Measurements from ENCODE around the gene AFP. TPM values are rescaled to one million over a fixed set of nuclear protein-coding genes. Genes with fewer than 3 reads are reported as not detected.
"Not testable (repeated sequence)": the region's sequence is repeated elsewhere in the genome, so short reads cannot be mapped to it uniquely, and the experiment has no call there.

The AFP gene
- 4.7 and 5.4 TPM in 2 replicates for polyA plus RNA-seq (2013)

- Histone ChIP-seq H3K4me2 (ENCODE audit: low read length) (no peak within 1 kb of the TSS), H2BK5ac (ENCODE audit: low read depth, low read length, poor library complexity) (no peak within 1 kb of the TSS), H3K79me2 (ENCODE audit: control insufficient read depth, insufficient read depth, low read length, poor library complexity) (no peaks in the 10 kb centered on the region), H4K8ac (ENCODE audit: low read depth, low read length) (no peak within 1 kb of the TSS), H4K12ac (ENCODE audit: low read depth, low read length) (no peak within 1 kb of the TSS), H3K27ac (ENCODE audit: low read depth, low read length) (no peak within 1 kb of the TSS), H2BK120ac (ENCODE audit: insufficient read depth, low read length, poor library complexity) (no peak within 1 kb of the TSS), H3K18ac (ENCODE audit: low read length) (no peak within 1 kb of the TSS), H4K91ac (ENCODE audit: low read depth, low read length) (no peak within 1 kb of the TSS), H2AK5ac (ENCODE audit: low read length) (no peak within 1 kb of the TSS), H3K4me3 (ENCODE audit: low read depth, low read length) (no peak within 1 kb of the TSS), H3K4ac (ENCODE audit: low read depth, low read length) (no peak within 1 kb of the TSS), H3K4me1 (ENCODE audit: control insufficient read depth in 1 of 2, insufficient read depth in 2 of 2, low read length in 2 of 2) (no peaks in the 10 kb centered on the region), H3K9me3 (ENCODE audit: insufficient read depth, low read depth, low read length) (no peaks in the 10 kb centered on the region), H3K14ac (ENCODE audit: low read length) (no peak within 1 kb of the TSS), H2BK12ac (ENCODE audit: low read length) (no peak within 1 kb of the TSS), H3K23ac (ENCODE audit: low read length) (no peak within 1 kb of the TSS), H3K36me3 (ENCODE audit: control insufficient read depth in 1 of 2, insufficient read depth in 2 of 2, low read length in 2 of 2) (no peaks in the 10 kb centered on the region), H3K9ac (ENCODE audit: low read length) (no peak within 1 kb of the TSS), H2AFZ (ENCODE audit: insufficient read depth, low read length, poor library complexity) (no peak within 1 kb of the TSS), H3K79me1 (ENCODE audit: low read length) (no peaks in the 10 kb centered on the region), H3K27me3 (ENCODE audit: insufficient read depth, low read length) (no peaks in the 10 kb centered on the region)
- DNase-seq = no peak
- WGBS (ENCODE audit: extremely low coverage, insufficient coverage, insufficient read length) = no CpG with 5 or more reads among the region's 1 CpG
Measured at GRCh38 chr4:73435984-73436383, at the start of gene AFP. Gene AFP, plus strand, starts transcription at chr4:73436221. Its CDS starts 42 bp downstream, at chr4:73436263.

DNA sequence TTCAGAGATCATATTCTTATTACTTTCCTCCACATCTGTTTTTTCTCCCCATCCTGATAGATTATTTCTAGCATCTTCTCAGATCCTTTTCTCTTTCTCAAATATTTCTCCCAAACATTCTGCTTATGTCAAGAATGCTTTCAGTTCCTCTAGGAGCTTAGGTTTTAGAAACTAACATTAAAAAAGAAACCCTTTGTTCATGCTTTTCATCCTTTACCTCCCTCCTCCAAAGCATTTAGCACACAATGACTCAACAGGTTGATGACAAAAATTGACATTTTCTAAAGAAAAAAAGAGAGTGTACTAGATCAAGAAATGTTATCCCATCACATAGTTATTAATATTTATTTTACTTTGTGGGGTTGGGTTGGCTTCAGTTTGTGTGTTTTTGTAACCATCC, 48.5 kb upstream of the AFP start:
- Histone ChIP-seq H3K4ac (ENCODE audit: low read depth, low read length) (no peak overlapping the region), H2AFZ (ENCODE audit: insufficient read depth, low read length, poor library complexity) (no peak overlapping the region)
- no peak for DNase-seq

GRCh38 chr4:73388887-73389286, 47.1 kb upstream of the AFP start:
- no peak overlapping the region for H4K91ac ChIP-seq (ENCODE audit: low read depth, low read length)
- no peak overlapping the region for H3K9ac ChIP-seq (ENCODE audit: low read length)
- no peak overlapping the region for H3K4me3 ChIP-seq (ENCODE audit: low read depth, low read length)
- H2BK5ac ChIP-seq (ENCODE audit: low read depth, low read length, poor library complexity) = no peak overlapping the region
- no peak overlapping the region for H2AK5ac ChIP-seq (ENCODE audit: low read length)
- H2AFZ ChIP-seq (ENCODE audit: insufficient read depth, low read length, poor library complexity) = no peak overlapping the region
- WGBS (ENCODE audit: extremely low coverage, insufficient coverage, insufficient read length) = no CpG with 5 or more reads among the region's 1 CpG
- H3K79me2 ChIP-seq (ENCODE audit: control insufficient read depth, insufficient read depth, low read length, poor library complexity) = no peaks in the 10 kb centered on the region
- H3K36me3 ChIP-seq (ENCODE audit: control insufficient read depth in 1 of 2, insufficient read depth in 2 of 2, low read length in 2 of 2) = no peaks in the 10 kb centered on the region
- no peak overlapping the region for H3K23ac ChIP-seq (ENCODE audit: low read length)
- H4K12ac ChIP-seq (ENCODE audit: low read depth, low read length) = no peak overlapping the region
- no peaks in the 10 kb centered on the region for H3K4me1 ChIP-seq (ENCODE audit: control insufficient read depth in 1 of 2, insufficient read depth in 2 of 2, low read length in 2 of 2)
- no peak overlapping the region for H3K14ac ChIP-seq (ENCODE audit: low read length)
- no peak overlapping the region for H2BK120ac ChIP-seq (ENCODE audit: insufficient read depth, low read length, poor library complexity)
- no peak overlapping the region for H4K8ac ChIP-seq (ENCODE audit: low read depth, low read length)
- H3K79me1 ChIP-seq (ENCODE audit: low read length) = no peaks in the 10 kb centered on the region
- no peaks in the 10 kb centered on the region for H3K27me3 ChIP-seq (ENCODE audit: insufficient read depth, low read length)
- no peak overlapping the region for H3K18ac ChIP-seq (ENCODE audit: low read length)
- no peak overlapping the region for H3K4me2 ChIP-seq (ENCODE audit: low read length)
- no peak for DNase-seq
- no peak overlapping the region for H3K27ac ChIP-seq (ENCODE audit: low read depth, low read length)
- H3K4ac ChIP-seq (ENCODE audit: low read depth, low read length) = no peak overlapping the region
- H3K9me3 ChIP-seq (ENCODE audit: insufficient read depth, low read depth, low read length) = no peaks in the 10 kb centered on the region
- no peak overlapping the region for H2BK12ac ChIP-seq (ENCODE audit: low read length)

More for the DNA sequence above, 48.5 kb upstream of the AFP start:
- Histone ChIP-seq H3K9ac (ENCODE audit: low read length) (no peak overlapping the region), H3K4me1 (ENCODE audit: control insufficient read depth in 1 of 2, insufficient read depth in 2 of 2, low read length in 2 of 2) (no peaks in the 10 kb centered on the region), H3K79me2 (ENCODE audit: control insufficient read depth, insufficient read depth, low read length, poor library complexity) (no peaks in the 10 kb centered on the region), H3K27me3 (ENCODE audit: insufficient read depth, low read length) (no peaks in the 10 kb centered on the region), H3K14ac (ENCODE audit: low read length) (no peak overlapping the region), H3K23ac (ENCODE audit: low read length) (no peak overlapping the region), H3K36me3 (ENCODE audit: control insufficient read depth in 1 of 2, insufficient read depth in 2 of 2, low read length in 2 of 2) (no peaks in the 10 kb centered on the region), H2BK120ac (ENCODE audit: insufficient read depth, low read length, poor library complexity) (no peak overlapping the region), H4K12ac (ENCODE audit: low read depth, low read length) (no peak overlapping the region), H2AK5ac (ENCODE audit: low read length) (no peak overlapping the region), H3K27ac (ENCODE audit: low read depth, low read length) (no peak overlapping the region), H4K8ac (ENCODE audit: low read depth, low read length) (no peak overlapping the region), H3K9me3 (ENCODE audit: insufficient read depth, low read depth, low read length) (no peaks in the 10 kb centered on the region), H4K91ac (ENCODE audit: low read depth, low read length) (no peak overlapping the region), H3K18ac (ENCODE audit: low read length) (no peak overlapping the region), H3K79me1 (ENCODE audit: low read length) (no peaks in the 10 kb centered on the region), H3K4me2 (ENCODE audit: low read length) (no peak overlapping the region), H2BK12ac (ENCODE audit: low read length) (no peak overlapping the region), H3K4me3 (ENCODE audit: low read depth, low read length) (no peak overlapping the region), H2BK5ac (ENCODE audit: low read depth, low read length, poor library complexity) (no peak overlapping the region)

DNA sequence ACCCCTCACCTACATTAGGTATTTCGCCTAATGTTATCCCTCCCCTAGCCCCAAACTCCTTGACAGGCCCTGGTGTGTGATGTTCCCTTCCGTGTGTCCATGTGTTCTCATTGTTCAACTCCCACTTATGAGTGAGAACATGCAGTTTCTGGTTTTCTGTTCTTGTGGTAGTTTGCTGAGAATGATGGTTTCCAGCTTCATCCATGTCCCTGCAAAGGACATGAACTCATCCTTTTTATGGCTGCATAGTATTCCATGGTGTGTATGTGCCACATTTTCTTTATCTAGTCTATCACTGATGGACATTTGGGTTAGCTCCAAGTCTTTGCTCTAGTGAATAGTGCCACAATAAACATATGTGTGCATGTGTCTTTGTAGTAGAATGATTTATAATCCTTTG, 46.4 kb upstream of the AFP start:
- not testable (repeated sequence) for H3K27ac ChIP-seq (ENCODE audit: low read depth, low read length); DNase-seq; H2AK5ac ChIP-seq (ENCODE audit: low read length); H3K27me3 ChIP-seq (ENCODE audit: insufficient read depth, low read length); H3K18ac ChIP-seq (ENCODE audit: low read length); H3K4me1 ChIP-seq (ENCODE audit: control insufficient read depth in 1 of 2, insufficient read depth in 2 of 2, low read length in 2 of 2); H3K79me2 ChIP-seq (ENCODE audit: control insufficient read depth, insufficient read depth, low read length, poor library complexity); H3K9me3 ChIP-seq (ENCODE audit: insufficient read depth, low read depth, low read length); H2BK5ac ChIP-seq (ENCODE audit: low read depth, low read length, poor library complexity); H3K79me1 ChIP-seq (ENCODE audit: low read length); H3K9ac ChIP-seq (ENCODE audit: low read length); H3K4me2 ChIP-seq (ENCODE audit: low read length); H4K12ac ChIP-seq (ENCODE audit: low read depth, low read length); H3K23ac ChIP-seq (ENCODE audit: low read length); H3K4me3 ChIP-seq (ENCODE audit: low read depth, low read length); H2BK12ac ChIP-seq (ENCODE audit: low read length); H4K8ac ChIP-seq (ENCODE audit: low read depth, low read length); H2BK120ac ChIP-seq (ENCODE audit: insufficient read depth, low read length, poor library complexity); H4K91ac ChIP-seq (ENCODE audit: low read depth, low read length); H2AFZ ChIP-seq (ENCODE audit: insufficient read depth, low read length, poor library complexity); H3K4ac ChIP-seq (ENCODE audit: low read depth, low read length); H3K14ac ChIP-seq (ENCODE audit: low read length); H3K36me3 ChIP-seq (ENCODE audit: control insufficient read depth in 1 of 2, insufficient read depth in 2 of 2, low read length in 2 of 2)
- WGBS (ENCODE audit: extremely low coverage, insufficient coverage, insufficient read length) = no CpG with 5 or more reads among the region's 2 CpGs

- Histone ChIP-seq H3K79me1 (ENCODE audit: low read length) (no peaks in the 10 kb centered on the region), H3K27ac (ENCODE audit: low read depth, low read length) (no peak overlapping the region), H2BK12ac (ENCODE audit: low read length) (no peak overlapping the region), H3K27me3 (ENCODE audit: insufficient read depth, low read length) (no peaks in the 10 kb centered on the region), H3K36me3 (ENCODE audit: control insufficient read depth in 1 of 2, insufficient read depth in 2 of 2, low read length in 2 of 2) (no peaks in the 10 kb centered on the region), H3K4me1 (ENCODE audit: control insufficient read depth in 1 of 2, insufficient read depth in 2 of 2, low read length in 2 of 2) (no peaks in the 10 kb centered on the region), H2AK5ac (ENCODE audit: low read length) (no peak overlapping the region), H2AFZ (ENCODE audit: insufficient read depth, low read length, poor library complexity) (no peak overlapping the region), H3K14ac (ENCODE audit: low read length) (no peak overlapping the region), H2BK5ac (ENCODE audit: low read depth, low read length, poor library complexity) (no peak overlapping the region), H3K4ac (ENCODE audit: low read depth, low read length) (no peak overlapping the region), H4K91ac (ENCODE audit: low read depth, low read length) (no peak overlapping the region), H3K18ac (ENCODE audit: low read length) (no peak overlapping the region), H3K4me2 (ENCODE audit: low read length) (no peak overlapping the region), H4K12ac (ENCODE audit: low read depth, low read length) (no peak overlapping the region), H3K9me3 (ENCODE audit: insufficient read depth, low read depth, low read length) (no peaks in the 10 kb centered on the region), H3K79me2 (ENCODE audit: control insufficient read depth, insufficient read depth, low read length, poor library complexity) (no peaks in the 10 kb centered on the region), H3K4me3 (ENCODE audit: low read depth, low read length) (no peak overlapping the region), H3K9ac (ENCODE audit: low read length) (no peak overlapping the region), H3K23ac (ENCODE audit: low read length) (no peak overlapping the region), H2BK120ac (ENCODE audit: insufficient read depth, low read length, poor library complexity) (no peak overlapping the region), H4K8ac (ENCODE audit: low read depth, low read length) (no peak overlapping the region)
- no peak for DNase-seq
Measured at GRCh38 chr4:73391774-73392173, 44.2 kb upstream of the AFP start.

All from trophoblast cell (in vitro differentiated cells and primary cell).